SH-SY5Y (cell line): ENCODE data around the gene TMEM132C.

Experiments
- GATA2 ChIP-seq: IDR thresholded peaks from 2 replicates; pipeline ENCODE4 v1.6.1; 2011; ENCODE audit warnings: mild to moderate bottlenecking, low read depth, low read length
- GATA3 ChIP-seq: IDR thresholded peaks from 2 replicates; pipeline ENCODE4 v1.6.1; 2011; ENCODE audit warnings: low read depth, mild to moderate bottlenecking, low read length, moderate library complexity

DNA sequence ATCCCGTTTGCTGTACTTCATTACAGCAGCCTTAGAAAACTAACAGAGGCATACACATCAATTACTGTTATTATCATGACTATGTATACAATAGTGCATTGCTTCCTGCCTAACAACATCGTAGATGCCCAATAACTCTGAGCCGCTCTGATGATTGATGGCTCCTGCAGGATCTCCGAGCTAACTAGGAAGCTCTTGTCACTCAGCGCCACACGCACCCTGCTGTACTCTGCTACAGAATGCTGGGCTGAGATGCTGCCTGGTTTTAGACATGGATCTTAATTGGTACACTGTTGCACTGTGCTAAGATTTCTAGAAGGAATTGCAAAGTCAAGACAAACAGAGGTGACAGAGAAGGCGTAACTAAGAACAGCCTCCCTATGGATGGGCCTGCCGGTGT, 387.5 kb downstream of the TMEM132C start:
- TF ChIP-seq GATA2: no peak
- no peak for TF ChIP-seq GATA3
